PC-3 (cell line): ENCODE results near the gene CHIT1.

ENCODE experiments used
- CTCF ChIP-seq: fragments of 300-600 bp; sonication (generic); conservative IDR thresholded peaks from 2 replicates; pipeline ENCODE4 v1.5.1; 2017; ENCODE audit warnings: antibody characterized with exemption, low read depth, mild to moderate bottlenecking, low read length
- EZH2 ChIP-seq: fragments of 300-600 bp; sonication (generic); IDR thresholded peaks from one replicate; pipeline ENCODE4 v1.6.1; 2017; ENCODE audit warnings: antibody characterized with exemption, mild to moderate bottlenecking, low read length; ENCODE audit not compliant: unreplicated experiment
- EZH2phosphoT487 ChIP-seq: fragments of 300-600 bp; sonication (generic); IDR thresholded peaks from 2 replicates; pipeline ENCODE4 v1.6.1; 2018; ENCODE audit warnings: mild to moderate bottlenecking, antibody characterized with exemption, low read length, borderline replicate concordance

- TF ChIP-seq EZH2 (no peak), CTCF (no peak), EZH2phosphoT487 (no peak)
Observed at GRCh38 chr1:203182387-203182953, 47.0 kb downstream of the CHIT1 start.
